IPS DF 4.7 (cell line): ENCODE measurements around the gene CALD1.
A peak's percentile ranks its signal among the peaks of the same experiment; 100 is the strongest.

Experiments
- DNase-seq: peaks from one replicate; pipeline ENCODE4 v3.0.0-alpha.2; 2013; ENCODE audit warnings: low spot score; ENCODE audit errors: extremely low read depth

CALD1 gene

GRCh38 chr7:134857958-134858357, 78.5 kb downstream of the CALD1 start:
- DNase-seq = no peak

- no peak for DNase-seq
Measured at GRCh38 chr7:134859783-134860182, 80.3 kb downstream of the CALD1 start.

GRCh38 chr7:134865001-134865845, 85.8 kb downstream of the CALD1 start:
- DNase-seq = no peak

GRCh38 chr7:134866617-134867016, 87.2 kb downstream of the CALD1 start:
- no peak for DNase-seq

GRCh38 chr7:134870156-134870555, 90.7 kb downstream of the CALD1 start:
- no peak for DNase-seq

- no peak for DNase-seq
Measured at GRCh38 chr7:134870781-134871180, 91.3 kb downstream of the CALD1 start.

GRCh38 chr7:134873253-134873652, 93.8 kb downstream of the CALD1 start:
- no peak for DNase-seq

GRCh38 chr7:134874407-134874806, 95.0 kb downstream of the CALD1 start:
- no peak for DNase-seq

- DNase-seq = no peak
Measured at GRCh38 chr7:134875867-134876266, 96.4 kb downstream of the CALD1 start.

- no peak for DNase-seq
Measured at GRCh38 chr7:134878746-134879357, 99.4 kb downstream of the CALD1 start.

GRCh38 chr7:134879815-134880475, 100.5 kb downstream of the CALD1 start:
- no peak for DNase-seq

- DNase-seq = no peak
Measured at GRCh38 chr7:134882481-134882880, 103.0 kb downstream of the CALD1 start.

- no peak for DNase-seq
Measured at GRCh38 chr7:134885967-134886352, 106.5 kb downstream of the CALD1 start.

- no peak for DNase-seq
Measured at GRCh38 chr7:134886353-134887057, 107.1 kb downstream of the CALD1 start.

- DNase-seq = no peak
Measured at GRCh38 chr7:134887523-134887922, 108.1 kb downstream of the CALD1 start.

GRCh38 chr7:134888141-134888740, 108.8 kb downstream of the CALD1 start:
- no peak for DNase-seq

GRCh38 chr7:134890246-134891240, 111.1 kb downstream of the CALD1 start:
- no peak for DNase-seq

GRCh38 chr7:134891262-134891695, 111.8 kb downstream of the CALD1 start:
- DNase-seq = peak; percentile 16

GRCh38 chr7:134891696-134892678, 112.6 kb downstream of the CALD1 start:
- DNase-seq = no peak
